H9 (cell line): Measurements from ENCODE around the gene KLHL18. TPM values are rescaled to one million over a fixed set of nuclear protein-coding genes. Genes with fewer than 3 reads are reported as not detected.

Experiments
- DNase-seq: peaks from one replicate; pipeline ENCODE4 v3.0.0-alpha.2; 2017
- H2AFZ ChIP-seq: one replicate; pipeline ENCODE4 v1.6.1; 2013; ENCODE audit warnings: mild to moderate bottlenecking, low read length, control low read depth, moderate library complexity
- H2AK5ac ChIP-seq: 2 replicates; pipeline ENCODE4 v1.6.1; 2013; ENCODE audit warnings: low read length, control low read depth, mixed read lengths; ENCODE audit not compliant: insufficient read length
- H2BK120ac ChIP-seq: one replicate; pipeline ENCODE4 v1.6.1; 2013; ENCODE audit warnings: low read depth, mild to moderate bottlenecking, low read length, control low read depth, inconsistent platforms; ENCODE audit not compliant: poor library complexity, severe bottlenecking
- H2BK12ac ChIP-seq: 2 replicates; pipeline ENCODE4 v1.6.1; 2013; ENCODE audit warnings: low read length, control low read depth, mixed read lengths, low read depth; ENCODE audit not compliant: insufficient read length
- H2BK15ac ChIP-seq: 2 replicates; pipeline ENCODE4 v1.6.1; 2013; ENCODE audit warnings: low read depth, low read length, control low read depth
- H2BK20ac ChIP-seq: one replicate; pipeline ENCODE4 v1.6.1; 2013; ENCODE audit warnings: low read depth, mild to moderate bottlenecking, low read length, control low read depth, inconsistent platforms; ENCODE audit not compliant: poor library complexity, severe bottlenecking
- H2BK5ac ChIP-seq: 2 replicates; pipeline ENCODE4 v1.6.1; 2013; ENCODE audit warnings: low read length, control low read depth, mixed read lengths; ENCODE audit not compliant: insufficient read length
- H3K14ac ChIP-seq: 2 replicates; pipeline ENCODE4 v1.6.1; 2013; ENCODE audit warnings: low read length, control low read depth; ENCODE audit not compliant: insufficient read depth
- H3K18ac ChIP-seq: 2 replicates; pipeline ENCODE4 v1.6.1; 2013; ENCODE audit warnings: low read depth, mild to moderate bottlenecking, mixed read lengths, low read length, control low read depth; ENCODE audit not compliant: insufficient read length
- H3K23ac ChIP-seq: 2 replicates; pipeline ENCODE4 v1.6.1; 2013; ENCODE audit warnings: low read length, control low read depth, mixed read lengths, low read depth; ENCODE audit not compliant: insufficient read length
- H3K23me2 ChIP-seq: 2 replicates; pipeline ENCODE4 v1.6.1; 2013; ENCODE audit warnings: low read depth, mild to moderate bottlenecking, mixed read lengths, low read length, control low read depth; ENCODE audit not compliant: insufficient read length, poor library complexity, severe bottlenecking
- H3K27ac ChIP-seq: 2 replicates; pipeline ENCODE4 v1.5.1; 2013; ENCODE audit warnings: low read length, control low read depth, mixed read lengths, low read depth; ENCODE audit not compliant: insufficient read length
- H3K27me3 ChIP-seq: 2 replicates; pipeline ENCODE4 v1.6.1; 2013; ENCODE audit warnings: low read length, control low read depth, inconsistent platforms; ENCODE audit not compliant: insufficient read depth
- H3K4ac ChIP-seq: 2 replicates; pipeline ENCODE4 v1.6.1; 2013; ENCODE audit warnings: low read depth, mild to moderate bottlenecking, control low read depth, inconsistent platforms, low read length, moderate library complexity
- H3K4me1 ChIP-seq: 2 replicates; pipeline ENCODE4 v1.6.1; 2013; ENCODE audit warnings: low read length, control low read depth, inconsistent platforms; ENCODE audit not compliant: insufficient read depth
- H3K4me2 ChIP-seq: 2 replicates; pipeline ENCODE4 v1.6.1; 2013; ENCODE audit warnings: low read length, control low read depth, mixed read lengths; ENCODE audit not compliant: insufficient read length, insufficient read depth
- H3K56ac ChIP-seq: 2 replicates; pipeline ENCODE4 v1.6.1; 2013; ENCODE audit warnings: low read depth, mild to moderate bottlenecking, mixed read lengths, low read length, control low read depth; ENCODE audit not compliant: insufficient read length
- H3K79me1 ChIP-seq: 2 replicates; pipeline ENCODE4 v1.6.1; 2013; ENCODE audit warnings: low read depth, mild to moderate bottlenecking, moderate library complexity, low read length, control low read depth, inconsistent platforms; ENCODE audit not compliant: insufficient read depth, poor library complexity, severe bottlenecking
- H3K79me2 ChIP-seq: 2 replicates; pipeline ENCODE4 v1.6.1; 2013; ENCODE audit warnings: low read length, control low read depth, inconsistent platforms; ENCODE audit not compliant: insufficient read depth
- H3K9ac ChIP-seq: 2 replicates; pipeline ENCODE4 v1.6.1; 2013; ENCODE audit warnings: low read length, control low read depth, mixed read lengths; ENCODE audit not compliant: insufficient read length; ENCODE audit errors: extremely low read depth
- H3K9me3 ChIP-seq: one replicate; pipeline ENCODE4 v1.6.1; 2013; ENCODE audit warnings: low read depth, low read length, inconsistent platforms; ENCODE audit not compliant: control insufficient read depth
- H3T11ph ChIP-seq: one replicate; pipeline ENCODE4 v1.6.1; 2013; ENCODE audit warnings: mild to moderate bottlenecking, low read length, control low read depth, inconsistent platforms
- H4K20me1 ChIP-seq: one replicate; pipeline ENCODE4 v1.6.1; 2013; ENCODE audit not compliant: control insufficient read depth, insufficient read length, insufficient read depth
- H4K5ac ChIP-seq: 2 replicates; pipeline ENCODE4 v1.6.1; 2013; ENCODE audit warnings: low read depth, mild to moderate bottlenecking, mixed read lengths, low read length, control low read depth; ENCODE audit not compliant: insufficient read length
- H4K8ac ChIP-seq: replicated peaks from 2 replicates; pipeline ENCODE4 v1.6.1; 2013; ENCODE audit warnings: low read length, control low read depth, mixed read lengths, low read depth; ENCODE audit not compliant: insufficient read length
- H4K91ac ChIP-seq: 2 replicates; pipeline ENCODE4 v1.6.1; 2013; ENCODE audit warnings: low read depth, mild to moderate bottlenecking, moderate library complexity, mixed read lengths, low read length, control low read depth; ENCODE audit not compliant: insufficient read length
- H3K27ac Mint-ChIP-seq, 3 experiments: 2 replicates in 2 of 3; 3 replicates in 1 of 3; pipeline ENCODE4 v1.8.0; 2020 to 2021; ENCODE audit warnings: mixed read lengths in 3 of 3, mild to moderate bottlenecking in 1 of 3, moderate library complexity in 1 of 3
- H3K27me3 Mint-ChIP-seq: 2 replicates; pipeline ENCODE4 v1.8.0; 2021; ENCODE audit warnings: low read depth, mild to moderate bottlenecking, moderate library complexity, mixed read lengths
- H3K36me3 Mint-ChIP-seq, 3 experiments: 2 replicates in 2 of 3; 3 replicates in 1 of 3; pipeline ENCODE4 v1.8.0; 2020 to 2021; ENCODE audit warnings: low read depth in 3 of 3, mixed read lengths in 3 of 3; ENCODE audit not compliant: insufficient read depth in 1 of 3
- H3K4me1 Mint-ChIP-seq, 2 experiments: 2 replicates each; pipeline ENCODE4 v1.8.0; 2020; ENCODE audit warnings: mixed read lengths in 2 of 2
- H3K4me3 Mint-ChIP-seq, 2 experiments: 2 replicates in 1 of 2; 3 replicates in 1 of 2; pipeline ENCODE4 v1.8.0; 2020 to 2021; ENCODE audit warnings: mild to moderate bottlenecking in 2 of 2, mixed read lengths in 2 of 2, moderate library complexity in 1 of 2
- H3K9me3 Mint-ChIP-seq, 2 experiments: 2 replicates in 1 of 2; 3 replicates in 1 of 2; pipeline ENCODE4 v1.8.0; 2020; ENCODE audit warnings: mild to moderate bottlenecking in 2 of 2, mixed read lengths in 2 of 2, moderate library complexity in 1 of 2
- WGBS: extraction: QIAGEN DNeasy Blood & Tissue Kit; methylation state at CpG from one replicate; pipeline ENCODE4 v1.1.7; 2013; ENCODE audit warnings: missing lambda C conversion rate, low lambda C conversion rate, mixed read lengths; ENCODE audit not compliant: insufficient read length; ENCODE audit errors: extremely low coverage; 5-methylcytosine and 5-hydroxymethylcytosine counted together
- total RNA-seq: library from RNA; stranded (reverse); gene quantifications from 2 replicates; pipeline ENCODE4 v1.2.1, GENCODE V29; 2021
- TF ChIP-seq, protein P1 (sequence below): fragments of 200-600 bp; sonication (generic); conservative IDR thresholded peaks from 3 replicates; pipeline ENCODE4 v1.8.0; 2021; ENCODE audit warnings: antibody characterized with exemption, mild to moderate bottlenecking

The KLHL18 gene
- total RNA-seq, 1 experiment from 2014 or later, result 55.3 TPM

GRCh38 chr3:47343471-47343971 lies 60.8 kb downstream of the KLHL18 start:
- H3K23me2 ChIP-seq, result no peaks in the 10 kb centered on the region
- no peak overlapping the region for H4K8ac ChIP-seq
- H3K56ac ChIP-seq, result no peak overlapping the region
- no peak overlapping the region for H3K23ac ChIP-seq
- Mint-ChIP-seq H3K27me3 (no peaks in the 10 kb centered on the region), H3K4me3 (no peak overlapping the region), H3K9me3 (no peaks in the 10 kb centered on the region), H3K4me1 (peaks cover 5 to 6% of the 10 kb centered on the region in 2 experiments; a peak in 2 of 4 replicates), H3K27ac (no peak overlapping the region), H3K36me3 (peaks cover 39 to 62% (median 40%) of the 10 kb centered on the region in 3 experiments; a peak in 6 of 7 replicates)
- H3K14ac ChIP-seq, result no peak overlapping the region
- no peaks in the 10 kb centered on the region for H3K4me1 ChIP-seq
- H3K27ac ChIP-seq, result no peak overlapping the region
- no peak overlapping the region for H3K4me2 ChIP-seq
- no peak overlapping the region for H2AFZ ChIP-seq
- H2BK120ac ChIP-seq, result no peak overlapping the region
- no peak overlapping the region for H4K91ac ChIP-seq
- H2AK5ac ChIP-seq, result no peak overlapping the region
- H3K9me3 ChIP-seq, result no peaks in the 10 kb centered on the region
- no peaks in the 10 kb centered on the region for H3K27me3 ChIP-seq
- H3K79me1 ChIP-seq, result no peaks in the 10 kb centered on the region
- H2BK5ac ChIP-seq, result no peak overlapping the region
- H2BK12ac ChIP-seq, result no peak overlapping the region
- no peaks in the 10 kb centered on the region for H3K79me2 ChIP-seq
- no peak overlapping the region for H3K9ac ChIP-seq
- TF ChIP-seq, protein P1, sequence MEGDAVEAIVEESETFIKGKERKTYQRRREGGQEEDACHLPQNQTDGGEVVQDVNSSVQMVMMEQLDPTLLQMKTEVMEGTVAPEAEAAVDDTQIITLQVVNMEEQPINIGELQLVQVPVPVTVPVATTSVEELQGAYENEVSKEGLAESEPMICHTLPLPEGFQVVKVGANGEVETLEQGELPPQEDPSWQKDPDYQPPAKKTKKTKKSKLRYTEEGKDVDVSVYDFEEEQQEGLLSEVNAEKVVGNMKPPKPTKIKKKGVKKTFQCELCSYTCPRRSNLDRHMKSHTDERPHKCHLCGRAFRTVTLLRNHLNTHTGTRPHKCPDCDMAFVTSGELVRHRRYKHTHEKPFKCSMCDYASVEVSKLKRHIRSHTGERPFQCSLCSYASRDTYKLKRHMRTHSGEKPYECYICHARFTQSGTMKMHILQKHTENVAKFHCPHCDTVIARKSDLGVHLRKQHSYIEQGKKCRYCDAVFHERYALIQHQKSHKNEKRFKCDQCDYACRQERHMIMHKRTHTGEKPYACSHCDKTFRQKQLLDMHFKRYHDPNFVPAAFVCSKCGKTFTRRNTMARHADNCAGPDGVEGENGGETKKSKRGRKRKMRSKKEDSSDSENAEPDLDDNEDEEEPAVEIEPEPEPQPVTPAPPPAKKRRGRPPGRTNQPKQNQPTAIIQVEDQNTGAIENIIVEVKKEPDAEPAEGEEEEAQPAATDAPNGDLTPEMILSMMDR, result no peak
- no peak overlapping the region for H3K4ac ChIP-seq
- no peak overlapping the region for H4K5ac ChIP-seq
- H2BK15ac ChIP-seq, result no peak overlapping the region
- no peak overlapping the region for H3T11ph ChIP-seq
- H3K18ac ChIP-seq, result no peak overlapping the region
- no peak for DNase-seq
- WGBS, result no CpG with 5 or more reads among the region's 17 CpGs
- H4K20me1 ChIP-seq, result peaks cover 2% of the 10 kb centered on the region
- no peak overlapping the region for H2BK20ac ChIP-seq
